OCI-LY7 (cell line): ENCODE data around the gene LLPH. TPM values are rescaled to one million over a fixed set of nuclear protein-coding genes. Genes with fewer than 3 reads are reported as not detected.

ENCODE experiments used
- BruUV-seq: library from RNA; stranded (reverse); fragments of 400-500 nt; replicated peaks from 2 replicates; lab custom pipeline; 2021; lab: Mats Ljungman, UMichigan
- CTCF ChIA-PET: fragments of 300-600 bp; sonication (Branson Sonifier 250); formaldehyde crosslinking; loops from one replicate; lab custom pipeline; 2022; ENCODE audit warnings: antibody characterized with exemption; ENCODE audit not compliant: unreplicated experiment; lab: Charles Lee
- POLR2A ChIA-PET: fragments of 300-600 bp; sonication (Branson Sonifier 250); formaldehyde crosslinking; loops from one replicate; lab custom pipeline; 2022; ENCODE audit warnings: antibody characterized with exemption; lab: Charles Lee
- DNase-seq: peaks from one replicate; pipeline ENCODE4 v3.0.0-alpha.2; 2015; ENCODE audit warnings: low spot score
- H2AFZ ChIP-seq: fragments of 200-600 bp; sonication (generic), shearing (Covaris generic); 2 replicates; pipeline ENCODE4 v1.6.1; 2014; ENCODE audit warnings: mild to moderate bottlenecking, antibody characterized with exemption, low read length, moderate library complexity
- H3K27ac ChIP-seq: fragments of 200-600 bp; sonication (generic); 2 replicates; pipeline ENCODE4 v1.5.1; 2014; ENCODE audit warnings: mixed run types, low read depth, mild to moderate bottlenecking, moderate library complexity, low read length, inconsistent platforms; ENCODE audit not compliant: poor library complexity, severe bottlenecking
- H3K36me3 ChIP-seq: fragments of 200-600 bp; sonication (generic); 2 replicates; pipeline ENCODE4 v1.6.1; 2014; ENCODE audit warnings: mild to moderate bottlenecking, antibody characterized with exemption, low read length, moderate library complexity, mixed read lengths; ENCODE audit not compliant: insufficient read depth
- H3K4me1 ChIP-seq: fragments of 200-600 bp; sonication (generic); 2 replicates; pipeline ENCODE4 v1.5.1; 2014; ENCODE audit warnings: mild to moderate bottlenecking, low read length; ENCODE audit not compliant: insufficient read depth, poor library complexity, severe bottlenecking
- H3K4me2 ChIP-seq: fragments of 200-600 bp; sonication (generic); 2 replicates; pipeline ENCODE4 v1.6.1; 2014; ENCODE audit warnings: mild to moderate bottlenecking, low read length
- H3K4me3 ChIP-seq: fragments of 200-600 bp; sonication (generic); 2 replicates; pipeline ENCODE4 v1.5.1; 2014; ENCODE audit warnings: mild to moderate bottlenecking, low read depth, low read length; ENCODE audit not compliant: poor library complexity, severe bottlenecking
- H3K79me2 ChIP-seq: fragments of 200-600 bp; sonication (generic); 2 replicates; pipeline ENCODE4 v1.6.1; 2016; ENCODE audit warnings: low read depth, mild to moderate bottlenecking, low read length, moderate library complexity, mixed read lengths; ENCODE audit not compliant: insufficient read depth
- H3K9me2 ChIP-seq: fragments of 200-600 bp; sonication (generic); 2 replicates; pipeline ENCODE4 v1.6.1; 2016; ENCODE audit warnings: mild to moderate bottlenecking, low read length, mixed read lengths; ENCODE audit not compliant: insufficient read depth
- H3K9me3 ChIP-seq: fragments of 200-600 bp; sonication (generic); 2 replicates; pipeline ENCODE4 v1.6.1; 2014; ENCODE audit warnings: mild to moderate bottlenecking, mixed run types, low read length, mixed read lengths
- H4K20me1 ChIP-seq: fragments of 200-600 bp; sonication (generic); 2 replicates; pipeline ENCODE4 v1.6.1; 2014; ENCODE audit warnings: mild to moderate bottlenecking, antibody characterized with exemption, low read length, moderate library complexity, mixed read lengths; ENCODE audit not compliant: insufficient read depth
- EZH2phosphoT487 ChIP-seq: fragments of 200-600 bp; sonication (generic); IDR thresholded peaks from 2 replicates; pipeline ENCODE4 v1.6.1; 2018; ENCODE audit warnings: low read depth, borderline replicate concordance, mild to moderate bottlenecking, mixed run types, antibody characterized with exemption, low read length, moderate library complexity, mixed read lengths
- intact Hi-C: fragments of 100-400 bp; cut with micrococcal nuclease; formaldehyde crosslinking; loops from one replicate; pipeline ENCODE4 v1.10.0; 2022; ENCODE audit not compliant: unreplicated experiment
- total RNA-seq, 2 experiments: library from RNA; depleted of rRNA in 1 of 2; stranded (reverse); fragments of >200 nt in 1 of 2; shearing (Covaris generic) in 1 of 2; gene quantifications; 2 replicates each; pipeline ENCODE4 v1.2.3, GENCODE V29; 2014 to 2022
- TF ChIP-seq, protein P1 (sequence below): fragments of 200-600 bp; sonication (generic); conservative IDR thresholded peaks from 2 replicates; pipeline ENCODE4 v1.5.1; 2014; ENCODE audit warnings: mild to moderate bottlenecking, antibody characterized with exemption, low read length, moderate library complexity, mixed read lengths

LLPH gene
- total RNA-seq, 2 experiments from 2014 or later: 5.7 to 39.6 TPM

DNA sequence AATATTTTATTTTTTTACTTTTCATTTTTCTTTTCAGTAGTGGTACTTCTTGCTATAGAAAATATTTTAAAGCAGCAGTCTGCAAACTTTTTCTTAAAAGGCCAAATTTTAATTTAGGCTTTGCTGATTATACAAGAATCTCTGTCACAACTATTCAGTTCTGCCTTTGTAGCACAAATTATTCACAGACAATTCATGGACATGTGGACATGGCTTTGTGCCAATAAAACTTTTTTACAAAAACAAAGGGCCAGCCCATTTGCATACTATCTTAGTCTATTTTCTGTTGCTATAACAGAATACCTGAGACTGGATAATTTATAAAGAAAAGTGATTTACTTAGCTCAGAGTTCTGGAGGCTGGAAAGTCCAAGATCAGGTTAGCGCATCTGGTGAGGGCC lies 17.1 kb downstream of the LLPH start:
- CTCF ChIA-PET: no interaction called here
- Histone ChIP-seq H3K4me2 (no peak overlapping the region), H3K27ac (no peak overlapping the region), H3K36me3 (no peaks in the 10 kb centered on the region), H3K4me1 (no peaks in the 10 kb centered on the region), H2AFZ (no peak overlapping the region), H3K9me3 (no peaks in the 10 kb centered on the region), H3K79me2 (no peaks in the 10 kb centered on the region), H4K20me1 (no peaks in the 10 kb centered on the region), H3K4me3 (no peak overlapping the region), H3K9me2 (no peaks in the 10 kb centered on the region)
- TF ChIP-seq EZH2phosphoT487: no peak
- TF ChIP-seq, protein P1, sequence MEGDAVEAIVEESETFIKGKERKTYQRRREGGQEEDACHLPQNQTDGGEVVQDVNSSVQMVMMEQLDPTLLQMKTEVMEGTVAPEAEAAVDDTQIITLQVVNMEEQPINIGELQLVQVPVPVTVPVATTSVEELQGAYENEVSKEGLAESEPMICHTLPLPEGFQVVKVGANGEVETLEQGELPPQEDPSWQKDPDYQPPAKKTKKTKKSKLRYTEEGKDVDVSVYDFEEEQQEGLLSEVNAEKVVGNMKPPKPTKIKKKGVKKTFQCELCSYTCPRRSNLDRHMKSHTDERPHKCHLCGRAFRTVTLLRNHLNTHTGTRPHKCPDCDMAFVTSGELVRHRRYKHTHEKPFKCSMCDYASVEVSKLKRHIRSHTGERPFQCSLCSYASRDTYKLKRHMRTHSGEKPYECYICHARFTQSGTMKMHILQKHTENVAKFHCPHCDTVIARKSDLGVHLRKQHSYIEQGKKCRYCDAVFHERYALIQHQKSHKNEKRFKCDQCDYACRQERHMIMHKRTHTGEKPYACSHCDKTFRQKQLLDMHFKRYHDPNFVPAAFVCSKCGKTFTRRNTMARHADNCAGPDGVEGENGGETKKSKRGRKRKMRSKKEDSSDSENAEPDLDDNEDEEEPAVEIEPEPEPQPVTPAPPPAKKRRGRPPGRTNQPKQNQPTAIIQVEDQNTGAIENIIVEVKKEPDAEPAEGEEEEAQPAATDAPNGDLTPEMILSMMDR: no peak
- no peak for DNase-seq
- POLR2A ChIA-PET: interaction anchor here (0.7 kb wide), 1 partner anchor 543 kb away, joined by 3 read pairs; no protein-coding TSS in a partner anchor
- no TSS peak for BruUV-seq
- intact Hi-C loops: no loop called here

DNA sequence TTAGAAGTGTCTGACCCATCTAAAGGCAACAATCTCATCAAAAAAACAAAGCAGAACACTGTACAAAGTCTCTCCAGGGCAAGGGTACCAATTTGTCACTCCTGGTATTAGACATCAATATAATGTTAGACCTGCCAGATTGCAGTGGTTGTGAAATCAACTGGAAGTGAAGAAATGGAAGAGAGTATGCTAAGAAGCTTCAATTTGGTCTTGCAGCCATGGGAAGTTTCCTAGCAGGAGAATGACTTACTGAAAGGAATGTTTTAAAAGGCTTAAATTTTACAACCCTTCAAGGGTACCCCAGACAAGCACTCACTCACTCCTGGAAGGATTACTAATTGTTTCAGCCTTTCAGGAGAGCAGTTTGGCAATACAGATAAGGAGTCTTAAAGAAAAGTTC lies 18.9 kb downstream of the LLPH start:
- CTCF ChIA-PET: no interaction called here
- BruUV-seq: no TSS peak

DNA sequence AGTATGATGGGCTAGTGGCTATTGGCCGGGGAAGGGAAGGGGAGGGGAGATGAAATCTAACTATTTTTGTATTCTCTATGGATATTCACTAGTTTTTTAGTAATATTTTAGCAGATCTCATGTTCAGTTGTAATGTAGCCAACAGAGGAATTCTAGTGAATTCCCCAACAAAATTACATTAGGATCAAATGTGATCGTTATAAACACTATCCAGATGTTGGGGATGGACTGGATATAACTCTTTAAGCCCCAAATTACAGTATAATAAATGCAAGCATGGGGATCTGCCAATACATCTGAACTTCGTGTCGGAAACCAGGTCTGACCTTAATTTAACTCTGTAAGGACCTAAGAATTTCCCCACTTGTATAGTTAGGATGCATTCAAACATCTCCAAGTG lies 21.5 kb downstream of the LLPH start:
- no peak overlapping the region for H2AFZ ChIP-seq
- CTCF ChIA-PET: no interaction called here

More for the DNA sequence above, 18.9 kb downstream of the LLPH start:
- no peak overlapping the region for H2AFZ ChIP-seq
- no peaks in the 10 kb centered on the region for H4K20me1 ChIP-seq
- no peak overlapping the region for H3K4me2 ChIP-seq
- H3K9me3 ChIP-seq: no peaks in the 10 kb centered on the region
- no peak overlapping the region for H3K4me3 ChIP-seq
- POLR2A ChIA-PET: interaction anchor here (0.6 kb wide), 1 partner anchor 298 kb away, joined by 4 read pairs; no protein-coding TSS in a partner anchor
- intact Hi-C loops: no loop called here
- no peaks in the 10 kb centered on the region for H3K79me2 ChIP-seq
- no peaks in the 10 kb centered on the region for H3K36me3 ChIP-seq
- peaks cover 4% of the 10 kb centered on the region for H3K4me1 ChIP-seq
- no peaks in the 10 kb centered on the region for H3K9me2 ChIP-seq
- H3K27ac ChIP-seq: no peak overlapping the region
- TF ChIP-seq, protein P1: no peak
- no peak for TF ChIP-seq EZH2phosphoT487
- no peak for DNase-seq

More for the DNA sequence above, 21.5 kb downstream of the LLPH start:
- BruUV-seq: no TSS peak
- Histone ChIP-seq H4K20me1 (no peaks in the 10 kb centered on the region), H3K9me2 (no peaks in the 10 kb centered on the region), H3K27ac (no peak overlapping the region), H3K9me3 (no peaks in the 10 kb centered on the region), H3K4me1 (peaks cover 4% of the 10 kb centered on the region), H3K36me3 (no peaks in the 10 kb centered on the region), H3K4me3 (no peak overlapping the region), H3K4me2 (no peak overlapping the region), H3K79me2 (no peaks in the 10 kb centered on the region)
- intact Hi-C loops: no loop called here
- DNase-seq: no peak
- TF ChIP-seq EZH2phosphoT487: no peak
- TF ChIP-seq, protein P1: no peak
- POLR2A ChIA-PET: no interaction called here
